ENCODE measurements around the gene GNG2.

GNG2 gene

GRCh38 chr14:51912112-51912786 is 51.8 kb downstream of the GNG2 start:
- TF ChIP-seq CTCF (IDR thresholded peaks at IDR 0.05; ENCODE audit: low read depth, low read length) = no peak
- Histone ChIP-seq H3K4me3 (ENCODE audit: low read depth, low read length) (no peak overlapping the region), H3K36me3 (no peaks in the 10 kb centered on the region), H3K27ac (no peak overlapping the region), H3K27me3 (ENCODE audit: insufficient read depth, low read depth, severe bottlenecking) (no peaks in the 10 kb centered on the region), H3K9me3 (ENCODE audit: severe bottlenecking) (peaks cover 3% of the 10 kb centered on the region)
- DNase-seq = no peak

GRCh38 chr14:51914310-51914709 is 53.9 kb downstream of the GNG2 start:
- no peak for DNase-seq
- Histone ChIP-seq H3K27me3 (ENCODE audit: insufficient read depth, low read depth, severe bottlenecking) (no peaks in the 10 kb centered on the region), H3K4me3 (ENCODE audit: low read depth, low read length) (no peak overlapping the region), H3K27ac (no peak overlapping the region), H3K36me3 (no peaks in the 10 kb centered on the region), H3K9me3 (ENCODE audit: severe bottlenecking) (no peaks in the 10 kb centered on the region)
- TF ChIP-seq CTCF (IDR thresholded peaks at IDR 0.05; ENCODE audit: low read depth, low read length) = no peak

DNA sequence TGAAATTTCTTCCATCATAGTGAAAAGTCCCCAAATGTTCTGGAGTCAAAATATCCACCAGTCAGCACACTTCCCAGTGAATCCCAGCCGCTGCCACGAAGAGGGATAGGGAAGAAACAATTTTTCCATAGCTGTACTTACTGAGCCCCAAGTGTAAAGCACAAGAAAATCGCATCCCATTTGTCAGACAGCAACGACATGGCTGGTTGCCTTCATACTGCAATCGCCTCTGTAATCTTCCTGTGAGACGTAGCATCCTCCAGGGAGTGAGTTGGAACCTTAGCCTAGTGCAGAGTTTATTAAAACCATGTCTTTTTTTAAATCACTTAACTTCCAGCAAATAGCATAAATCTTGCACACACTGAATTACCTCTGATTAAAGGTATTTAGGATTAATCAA is 56.8 kb downstream of the GNG2 start:
- Histone ChIP-seq H3K36me3 (no peaks in the 10 kb centered on the region), H3K27ac (no peak overlapping the region), H3K9me3 (ENCODE audit: severe bottlenecking) (no peaks in the 10 kb centered on the region), H3K4me3 (ENCODE audit: low read depth, low read length) (no peak overlapping the region), H3K27me3 (ENCODE audit: insufficient read depth, low read depth, severe bottlenecking) (no peaks in the 10 kb centered on the region)
- TF ChIP-seq CTCF (IDR thresholded peaks at IDR 0.05; ENCODE audit: low read depth, low read length) = no peak
- DNase-seq = no peak

GRCh38 chr14:51921026-51921425 is 60.6 kb downstream of the GNG2 start:
- no peak for TF ChIP-seq CTCF (IDR thresholded peaks at IDR 0.05; ENCODE audit: low read depth, low read length)
- Histone ChIP-seq H3K9me3 (ENCODE audit: severe bottlenecking) (no peaks in the 10 kb centered on the region), H3K27ac (no peak overlapping the region), H3K27me3 (ENCODE audit: insufficient read depth, low read depth, severe bottlenecking) (no peaks in the 10 kb centered on the region), H3K4me3 (ENCODE audit: low read depth, low read length) (no peak overlapping the region), H3K36me3 (no peaks in the 10 kb centered on the region)
- no peak for DNase-seq

DNA sequence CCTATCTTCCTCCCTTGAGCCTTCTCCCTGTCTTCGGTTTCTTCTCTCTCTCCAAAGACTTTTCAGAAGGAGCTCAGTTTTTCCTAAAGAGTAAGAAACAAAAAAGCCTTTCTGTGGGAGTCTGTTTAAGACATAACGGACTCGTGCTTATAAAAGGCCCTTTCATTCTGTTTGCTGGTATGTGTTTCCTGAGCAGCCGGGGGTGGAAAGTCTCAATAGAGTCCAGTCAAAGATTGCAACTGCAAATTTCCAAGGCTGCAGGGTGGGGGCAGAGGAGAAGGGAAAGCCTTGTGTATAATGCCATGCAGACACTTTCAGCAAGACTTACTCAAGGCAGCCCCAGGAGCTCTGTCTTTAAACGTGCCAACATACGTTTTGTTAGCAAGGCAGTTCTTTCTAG is 62.2 kb downstream of the GNG2 start:
- Histone ChIP-seq H3K27ac (no peak overlapping the region), H3K27me3 (ENCODE audit: insufficient read depth, low read depth, severe bottlenecking) (no peaks in the 10 kb centered on the region), H3K36me3 (no peaks in the 10 kb centered on the region), H3K4me3 (ENCODE audit: low read depth, low read length) (no peak overlapping the region), H3K9me3 (ENCODE audit: severe bottlenecking) (no peaks in the 10 kb centered on the region)
- TF ChIP-seq CTCF (IDR thresholded peaks at IDR 0.05; ENCODE audit: low read depth, low read length) = no peak
- DNase-seq = no peak

DNA sequence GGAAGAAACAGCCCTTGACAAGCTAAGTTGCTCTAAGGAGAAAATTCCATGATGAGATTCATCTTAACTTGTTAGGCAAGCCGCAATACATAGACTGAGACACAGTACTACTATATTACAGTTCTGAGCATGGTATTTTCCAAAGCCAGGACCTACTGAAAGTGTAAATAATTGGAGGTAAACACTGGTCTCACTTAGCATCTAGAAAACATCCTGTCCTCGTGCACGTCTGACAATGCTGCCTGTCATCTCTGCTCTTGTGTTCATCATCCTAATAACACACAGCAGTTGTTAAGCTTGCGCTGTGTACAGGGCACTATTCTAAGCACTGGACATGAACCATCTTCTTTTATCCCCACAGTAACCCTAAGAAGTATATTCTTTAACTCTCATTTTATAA is 64.2 kb downstream of the GNG2 start:
- Histone ChIP-seq H3K27me3 (ENCODE audit: insufficient read depth, low read depth, severe bottlenecking) (no peaks in the 10 kb centered on the region), H3K27ac (no peak overlapping the region), H3K36me3 (no peaks in the 10 kb centered on the region), H3K9me3 (ENCODE audit: severe bottlenecking) (no peaks in the 10 kb centered on the region), H3K4me3 (ENCODE audit: low read depth, low read length) (no peak overlapping the region)
- no peak for TF ChIP-seq CTCF (IDR thresholded peaks at IDR 0.05; ENCODE audit: low read depth, low read length)
- DNase-seq = no peak

Data from WERI-Rb-1 (cell line).